Endothelial cell of umbilical vein (primary cell): ENCODE results near the gene CTBP2.

Source experiments
- CTCF ChIP-seq, 2 donors: IDR thresholded peaks; 1 replicate in 1 of 2; 2 replicates in 1 of 2; pipeline ENCODE4 v1.5.1; 2011; ENCODE audit warnings: low read length in 2 of 2, mild to moderate bottlenecking in 2 of 2, moderate library complexity in 2 of 2, control low read depth in 1 of 2, inconsistent platforms in 1 of 2, low read depth in 1 of 2; ENCODE audit not compliant: insufficient read depth in 1 of 2; ENCODE audit errors: extremely low read depth in 1 of 2
- POLR2A ChIP-seq: IDR thresholded peaks from 2 replicates; pipeline ENCODE4 v1.6.1; 2012; ENCODE audit warnings: low read depth, mild to moderate bottlenecking, control low read depth, low read length

GRCh38 chr10:124946945-124947344 is 213.4 kb downstream of the CTBP2 start:
- no peak for TF ChIP-seq CTCF (IDR thresholded peaks at IDR 0.05; ENCODE audit: extremely low read depth in 1 of 2, insufficient read depth in 1 of 2, low read depth in 1 of 2, low read length in 2 of 2)
- no peak for TF ChIP-seq POLR2A
